NCI-H1092 (cell line): ENCODE results near the gene TIMP3.

ENCODE experiments used
- DNase-seq: peaks from one replicate; lab custom pipeline; 2025; lab: John Stamatoyannopoulos, UW

TIMP3 gene

DNA sequence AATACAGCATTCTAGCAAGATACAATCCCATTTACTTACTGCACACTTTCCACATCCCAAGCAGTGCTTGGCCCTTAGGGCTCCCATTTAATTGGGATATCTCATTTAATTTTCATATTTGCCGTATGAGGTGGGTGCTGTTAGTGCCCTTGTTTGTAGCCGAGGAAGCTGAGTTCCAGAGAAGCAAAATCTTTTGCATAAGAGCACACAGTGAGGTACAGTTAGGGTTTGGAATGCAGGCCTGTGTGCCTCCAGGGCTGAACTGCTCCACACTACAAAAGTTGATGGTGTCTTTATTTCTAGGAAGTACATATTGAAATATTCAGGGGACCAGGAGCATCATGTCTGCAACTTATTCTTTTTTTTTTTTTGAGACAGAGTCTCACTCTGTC lies 15.5 kb upstream of the TIMP3 start:
- DNase-seq: no peak

DNA sequence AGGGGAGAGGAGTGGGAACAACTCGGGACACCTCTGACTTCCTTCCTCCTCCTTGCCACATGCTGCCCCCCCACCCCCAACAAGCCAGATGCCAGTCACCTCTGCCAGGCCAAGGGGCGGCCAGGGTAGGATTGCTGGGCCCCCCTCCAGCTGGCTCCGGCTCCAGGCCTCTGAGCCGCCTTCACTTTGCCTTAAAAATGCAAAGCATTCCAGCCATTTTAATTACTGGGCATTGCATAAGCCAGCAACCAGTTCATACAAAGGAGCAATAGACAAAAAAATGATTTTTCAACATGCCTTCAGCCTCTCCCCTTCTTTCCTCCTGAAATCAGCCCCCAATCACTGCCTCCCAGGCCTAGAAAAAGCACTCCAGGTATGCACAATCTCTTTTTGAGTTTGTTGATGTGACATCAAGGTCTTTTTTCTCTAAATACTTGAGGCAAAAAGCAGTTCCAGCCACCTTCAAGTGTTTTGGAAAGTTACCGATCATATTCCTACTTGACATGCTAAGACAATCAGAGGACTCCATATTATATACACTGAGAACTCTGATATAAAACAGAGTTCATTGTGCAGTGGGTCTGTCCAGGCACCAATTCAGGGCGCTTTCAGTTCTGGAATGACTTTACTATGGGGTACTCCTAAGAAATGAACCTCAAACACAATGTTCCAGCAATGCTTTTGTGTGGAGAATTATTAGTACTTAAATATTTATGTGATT lies 12.4 kb upstream of the TIMP3 start:
- no peak for DNase-seq

DNA sequence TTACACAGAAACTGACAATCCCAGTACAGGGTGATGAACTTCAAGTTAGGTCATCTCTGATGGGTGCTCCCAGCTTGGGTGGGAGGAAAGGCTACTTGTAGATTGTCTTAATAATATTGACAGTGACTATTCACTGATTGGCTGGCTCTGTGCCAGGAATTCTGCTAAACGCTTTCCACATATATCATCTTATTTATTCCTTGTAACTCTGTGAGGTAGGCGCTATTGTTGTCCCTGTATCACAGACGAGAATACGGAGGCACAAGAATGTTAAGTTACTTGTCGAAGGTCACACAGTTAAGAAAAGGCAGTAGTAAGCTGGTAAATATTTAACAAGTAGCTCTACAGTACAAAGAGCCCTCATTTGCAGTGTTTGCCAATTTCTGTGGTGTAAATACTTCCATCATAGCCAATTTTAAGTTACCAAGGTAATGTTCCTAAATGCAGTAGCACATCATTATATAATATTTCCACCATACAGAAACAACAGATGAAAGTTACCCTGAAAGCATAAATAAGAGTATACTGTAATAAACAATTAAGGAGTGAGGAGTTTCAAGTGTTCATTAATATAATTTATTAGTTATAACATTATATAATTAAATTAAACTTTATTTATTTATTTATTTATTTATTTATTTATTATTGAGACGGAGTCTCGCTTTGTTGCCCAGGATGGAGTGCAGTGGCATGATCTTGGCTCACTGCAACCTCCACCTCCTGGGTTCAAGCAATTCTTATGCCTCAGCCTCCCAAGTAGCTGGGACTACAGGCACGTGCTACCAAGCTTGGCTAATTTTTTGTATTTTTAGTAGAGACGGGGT lies 11.5 kb upstream of the TIMP3 start:
- no peak for DNase-seq

DNA sequence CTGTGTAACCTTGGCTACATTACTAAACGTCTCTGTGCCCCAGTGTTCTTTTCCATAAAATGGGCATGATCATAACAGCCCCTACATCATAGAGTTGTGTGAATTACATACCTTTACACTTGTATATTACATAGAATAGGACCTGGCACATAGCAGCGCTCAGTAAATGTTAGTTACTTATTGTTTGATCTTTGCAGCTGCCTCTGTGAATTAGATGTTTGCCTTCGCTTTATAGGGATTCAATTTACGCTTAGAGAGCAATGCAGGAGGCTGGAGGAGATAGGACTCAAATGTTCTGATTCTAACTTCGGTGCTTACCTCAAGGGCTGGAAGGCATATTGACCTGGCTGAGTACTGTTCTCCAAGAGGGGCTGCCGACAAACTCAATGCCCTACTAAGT lies 10.4 kb upstream of the TIMP3 start:
- no peak for DNase-seq

DNA sequence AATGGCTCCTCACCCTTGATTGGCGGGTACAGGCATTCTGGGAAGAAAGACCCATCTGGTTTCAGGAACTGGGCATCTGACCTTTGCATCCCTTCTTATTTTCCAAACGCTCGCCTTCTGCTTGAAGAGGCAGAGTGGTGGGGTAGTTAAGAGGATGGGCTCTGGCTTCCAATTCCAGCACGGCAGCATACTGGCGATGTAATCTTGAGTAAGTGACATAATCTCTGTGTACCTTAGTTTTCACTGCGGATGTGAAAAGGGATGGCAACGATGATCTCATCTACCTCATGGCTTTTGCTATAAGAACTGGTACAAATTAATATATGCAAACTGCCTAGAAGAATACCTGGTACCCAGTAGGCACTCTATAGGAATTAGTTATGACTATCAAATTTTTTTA lies 10.0 kb upstream of the TIMP3 start:
- no peak for DNase-seq

DNA sequence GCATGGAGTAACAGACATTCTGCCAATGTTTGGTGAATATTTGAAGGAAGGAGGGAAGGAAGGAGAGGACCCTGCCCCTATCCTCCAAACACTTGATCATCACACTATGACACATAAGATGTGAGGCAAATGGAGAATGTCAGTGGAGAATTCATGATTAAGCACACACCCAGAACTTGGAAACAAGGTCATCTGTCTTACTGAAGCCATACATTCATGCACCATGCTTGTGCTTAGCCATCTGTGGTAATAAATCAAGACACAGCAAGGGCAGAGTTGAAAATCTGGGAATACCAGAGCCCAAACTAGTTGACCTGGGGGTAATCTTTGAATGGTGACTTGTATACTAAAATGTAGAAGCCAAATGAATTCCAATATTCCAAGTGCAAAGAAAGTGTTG lies 7.9 kb upstream of the TIMP3 start:
- DNase-seq: no peak

DNA sequence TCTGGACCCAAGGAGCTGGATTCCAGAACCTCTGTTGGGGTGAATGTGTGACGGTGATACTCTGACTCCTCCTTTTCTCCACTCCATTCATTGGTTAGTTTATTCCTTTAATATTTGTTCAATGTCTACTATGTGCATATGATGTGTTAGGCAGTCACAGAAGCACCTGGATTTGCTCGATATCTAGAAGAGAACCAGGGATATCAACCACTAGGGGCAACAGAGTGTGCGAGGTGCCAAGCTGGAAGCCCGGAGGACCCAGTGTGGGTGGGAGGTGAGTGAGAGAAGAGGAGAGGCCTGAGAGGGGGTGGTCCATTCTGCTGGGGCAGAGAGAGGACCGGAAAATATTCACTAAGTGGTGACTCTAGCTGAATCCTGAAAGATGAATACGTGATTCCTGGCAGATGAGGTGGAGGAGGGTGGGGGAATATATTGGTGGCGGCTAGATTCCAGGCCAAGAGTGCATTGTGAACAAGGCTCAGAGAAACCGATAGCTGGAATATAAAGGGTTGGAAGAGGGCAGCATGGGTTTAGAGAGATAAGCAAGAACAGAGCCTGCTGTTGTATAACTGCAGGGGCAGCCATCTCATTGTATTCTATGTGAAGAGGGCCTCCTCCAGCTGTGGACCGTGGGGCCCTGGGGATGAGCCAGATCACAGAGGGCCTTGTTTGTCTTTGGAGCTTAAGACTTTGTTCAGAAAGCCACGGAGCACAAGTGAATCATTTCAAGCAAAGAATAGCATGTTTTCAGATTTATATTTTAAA lies 6.9 kb upstream of the TIMP3 start:
- no peak for DNase-seq

DNA sequence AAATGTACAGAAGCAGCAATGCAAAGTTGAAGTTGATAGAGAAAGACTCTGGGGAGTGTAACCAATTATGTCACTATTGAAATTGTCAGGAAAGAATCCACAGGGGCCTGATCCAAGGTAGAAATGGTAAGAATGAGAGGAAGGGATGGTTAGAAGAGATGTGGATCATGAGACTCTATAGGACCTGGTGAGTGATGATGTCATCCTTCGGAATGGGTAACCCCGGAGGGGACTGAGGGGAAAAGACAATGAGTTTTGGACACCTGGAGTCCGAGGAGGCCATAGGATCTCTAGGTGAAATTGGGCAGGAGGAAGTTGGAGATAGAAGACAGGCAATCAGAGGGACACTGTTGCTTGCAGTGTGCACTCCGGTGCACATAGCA lies 6.3 kb upstream of the TIMP3 start:
- DNase-seq: no peak

DNA sequence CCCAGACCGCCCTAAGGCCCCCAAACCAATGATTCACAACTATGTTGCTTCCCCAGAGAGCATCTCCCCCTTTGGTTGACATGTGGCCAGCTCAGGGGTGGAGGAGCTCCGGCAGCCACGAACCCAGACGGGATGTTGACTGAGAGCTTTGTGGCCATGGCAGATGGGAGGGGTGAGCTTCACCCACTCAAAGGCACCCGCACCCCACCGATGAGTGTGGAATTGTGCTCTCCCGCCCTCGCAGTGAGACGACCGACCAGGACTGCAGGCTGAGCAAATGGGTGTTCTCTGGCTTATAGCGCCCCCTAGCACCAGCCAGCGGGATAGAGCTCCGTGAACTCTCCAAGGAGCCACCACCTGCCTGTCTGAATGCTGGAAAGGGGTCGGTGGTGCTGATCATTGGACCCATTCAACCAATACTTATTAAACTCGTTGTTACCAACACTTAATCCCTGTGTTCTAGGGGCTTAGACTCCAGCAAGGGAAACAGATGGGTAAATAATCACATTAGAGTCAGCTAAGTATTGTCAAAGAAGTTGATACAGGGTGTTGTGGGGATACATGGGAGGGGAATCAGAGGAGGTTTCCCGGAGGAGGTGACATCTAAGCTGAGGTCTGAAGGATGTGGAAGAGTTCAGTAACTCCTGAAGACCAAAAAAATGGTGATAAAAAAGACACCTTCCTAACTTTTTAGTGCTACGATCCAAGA lies 4.5 kb upstream of the TIMP3 start:
- DNase-seq: peak; percentile 31

DNA sequence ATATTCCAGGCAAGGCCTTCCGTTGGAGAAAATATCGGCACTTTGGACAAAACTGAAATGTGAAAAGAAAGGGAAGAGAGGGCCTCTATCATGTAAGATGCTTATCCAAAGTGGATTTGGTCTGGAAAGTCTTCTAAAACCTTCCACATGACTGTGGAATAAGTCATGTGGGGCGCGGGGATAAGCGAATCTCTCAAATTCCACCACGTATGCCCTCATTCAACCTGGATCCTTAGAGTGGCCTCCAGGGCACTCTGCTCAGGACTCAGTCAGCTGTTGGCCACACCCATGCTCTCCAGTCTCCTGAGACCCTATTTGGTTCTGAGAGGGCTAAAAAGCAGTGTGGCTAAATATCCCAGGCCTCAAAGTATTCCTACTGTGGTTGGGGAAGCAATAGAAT lies 2.0 kb upstream of the TIMP3 start:
- no peak for DNase-seq

DNA sequence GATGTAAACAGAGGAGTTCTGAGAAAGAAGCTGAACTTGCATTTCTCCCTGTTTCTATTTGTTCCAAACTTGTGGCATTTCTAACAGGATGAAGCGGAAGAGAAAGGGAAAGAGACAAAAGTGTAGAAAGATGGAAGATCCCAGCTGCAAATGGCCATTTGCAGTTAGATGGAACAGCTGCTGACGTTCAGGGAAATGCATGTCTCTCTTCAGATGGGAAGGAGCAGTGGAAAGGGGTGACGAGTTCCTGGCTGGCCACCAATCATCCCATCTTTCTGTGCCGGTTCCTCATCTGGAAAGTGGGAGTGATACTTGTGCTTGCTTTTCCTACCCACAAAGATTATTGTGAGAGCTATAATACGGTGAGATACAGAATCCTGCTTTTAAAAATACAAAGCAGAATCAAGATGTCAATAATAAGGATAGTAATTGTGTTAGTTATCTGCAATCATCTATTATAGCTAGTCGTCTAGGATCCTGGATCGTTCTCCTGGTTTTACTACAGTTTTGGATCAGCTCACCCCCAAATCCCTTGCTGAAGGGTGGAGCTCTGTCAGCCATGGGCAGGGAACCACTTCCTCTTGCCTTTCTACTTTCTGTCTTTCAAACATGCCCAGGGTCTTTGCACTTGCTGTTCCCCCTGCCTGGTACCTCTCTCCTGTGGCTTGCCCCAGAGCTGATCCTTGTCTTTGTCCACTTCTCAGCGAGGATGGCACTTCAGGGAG lies 1.2 kb upstream of the TIMP3 start:
- no peak for DNase-seq

DNA sequence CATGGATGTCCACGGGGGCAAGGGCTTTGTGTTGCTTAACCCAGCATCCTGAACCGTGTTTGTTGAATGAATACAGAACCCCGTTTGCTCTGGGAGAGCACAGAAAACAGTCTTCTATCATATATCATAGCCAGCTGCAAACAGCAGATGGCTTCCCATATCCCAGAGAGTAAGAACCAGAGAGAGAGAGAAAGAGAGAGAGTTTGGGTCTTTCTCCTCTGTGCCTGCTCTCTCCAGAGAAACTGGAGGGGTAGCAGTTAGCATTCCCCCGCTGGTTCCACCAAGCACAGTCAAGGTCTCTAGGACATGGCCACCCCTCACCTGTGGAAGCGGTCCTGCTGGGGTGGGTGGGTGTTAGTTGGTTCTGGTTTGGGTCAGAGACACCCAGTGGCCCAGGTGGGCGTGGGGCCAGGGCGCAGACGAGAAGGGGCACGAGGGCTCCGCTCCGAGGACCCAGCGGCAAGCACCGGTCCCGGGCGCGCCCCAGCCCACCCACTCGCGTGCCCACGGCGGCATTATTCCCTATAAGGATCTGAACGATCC lies 440 bp upstream of the TIMP3 start:
- DNase-seq: no peak

DNA sequence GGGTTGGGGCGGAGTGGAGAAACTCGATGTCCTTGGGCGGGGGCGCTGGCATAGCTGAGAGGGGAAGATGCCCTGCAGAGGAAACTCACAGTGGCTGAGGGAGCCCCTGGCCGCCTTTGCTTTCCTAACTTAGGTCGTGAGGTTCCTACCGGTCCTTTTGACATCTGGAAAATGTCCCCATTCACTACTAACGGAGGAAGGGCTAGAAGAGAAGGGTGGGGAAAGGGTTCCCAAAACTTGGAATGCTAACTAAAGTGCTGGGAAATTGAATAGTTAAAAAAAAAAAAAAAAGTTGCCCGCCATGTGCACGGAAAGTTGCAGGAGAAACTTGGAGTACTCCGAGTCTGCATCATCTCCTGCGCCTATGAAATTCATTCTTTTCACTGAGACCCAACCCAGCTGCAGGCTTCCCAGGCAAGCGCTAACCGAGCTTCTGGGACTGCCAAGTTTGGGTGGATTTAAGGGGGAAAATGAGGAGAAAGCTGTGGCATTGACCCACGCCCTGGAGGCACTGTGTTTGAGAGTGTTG lies 796 bp downstream of the TIMP3 start:
- no peak for DNase-seq

DNA sequence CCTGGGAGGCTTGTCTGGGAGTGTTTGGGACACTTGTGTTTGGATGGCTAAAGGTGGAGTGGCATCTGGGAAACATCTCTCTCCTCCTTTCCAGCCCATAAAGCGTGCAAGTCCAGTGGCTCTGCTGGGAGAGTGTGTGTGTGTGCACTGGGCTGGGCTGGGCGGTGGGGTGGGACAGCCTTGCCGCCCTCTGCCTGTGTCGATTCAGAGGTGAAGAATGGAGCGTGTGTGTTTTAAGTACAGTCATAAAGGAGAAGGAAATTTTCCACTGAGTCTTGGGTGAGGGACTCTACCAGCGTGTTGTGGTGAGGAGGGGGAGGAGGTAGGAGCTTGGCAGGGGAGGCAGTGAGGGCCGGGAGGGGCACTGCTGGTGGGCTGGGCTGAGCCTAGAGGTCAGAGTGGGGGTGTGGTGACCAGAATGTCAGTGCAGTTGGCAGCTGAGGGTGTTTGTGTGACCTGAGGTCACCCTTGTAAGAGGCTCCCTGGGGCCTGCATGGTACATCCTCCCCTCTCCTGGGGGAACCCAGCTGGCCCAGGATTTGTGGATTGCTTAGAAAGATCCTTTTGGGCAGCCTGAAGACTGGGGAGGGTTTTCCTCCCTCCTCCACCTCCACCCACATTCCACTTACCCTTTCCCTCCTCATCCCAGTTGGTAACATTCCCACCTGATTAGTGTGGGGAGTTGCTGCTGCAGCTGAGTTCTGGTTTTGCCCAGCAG lies 1.7 kb downstream of the TIMP3 start:
- DNase-seq: no peak

DNA sequence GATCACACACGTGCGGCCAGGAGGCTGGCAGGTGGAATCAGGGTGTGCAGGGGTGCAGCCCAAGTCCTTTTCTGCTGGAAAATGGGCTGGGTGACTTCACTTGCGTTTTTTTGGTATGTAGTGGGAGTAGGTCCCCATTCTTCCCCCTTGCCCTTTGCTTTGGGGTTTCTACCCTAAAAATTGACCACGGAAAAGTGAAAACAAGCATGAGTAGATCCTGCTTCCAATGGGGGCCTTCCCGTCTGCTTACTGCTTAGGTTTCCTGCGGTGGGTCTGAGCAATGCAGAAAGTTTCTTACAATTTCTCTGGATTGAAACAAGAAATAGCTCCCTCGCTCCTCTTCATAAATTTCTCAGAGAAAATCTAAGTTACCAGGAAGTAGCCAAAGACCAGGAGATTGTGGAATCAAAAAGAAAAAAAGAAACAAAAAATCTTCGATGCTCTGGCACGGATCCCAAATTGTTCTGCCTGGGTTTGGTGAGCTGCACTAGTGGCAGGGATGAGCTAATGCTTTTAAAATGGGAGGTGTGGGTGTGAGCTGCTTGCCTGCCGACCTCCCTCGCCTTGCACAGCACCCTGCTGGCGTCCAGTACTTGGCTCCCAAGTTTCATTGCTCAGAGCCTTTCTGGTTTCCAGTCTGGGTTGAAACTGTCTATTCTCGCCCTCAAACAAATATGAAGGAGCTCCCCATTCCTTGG lies 2.4 kb downstream of the TIMP3 start:
- no peak for DNase-seq

DNA sequence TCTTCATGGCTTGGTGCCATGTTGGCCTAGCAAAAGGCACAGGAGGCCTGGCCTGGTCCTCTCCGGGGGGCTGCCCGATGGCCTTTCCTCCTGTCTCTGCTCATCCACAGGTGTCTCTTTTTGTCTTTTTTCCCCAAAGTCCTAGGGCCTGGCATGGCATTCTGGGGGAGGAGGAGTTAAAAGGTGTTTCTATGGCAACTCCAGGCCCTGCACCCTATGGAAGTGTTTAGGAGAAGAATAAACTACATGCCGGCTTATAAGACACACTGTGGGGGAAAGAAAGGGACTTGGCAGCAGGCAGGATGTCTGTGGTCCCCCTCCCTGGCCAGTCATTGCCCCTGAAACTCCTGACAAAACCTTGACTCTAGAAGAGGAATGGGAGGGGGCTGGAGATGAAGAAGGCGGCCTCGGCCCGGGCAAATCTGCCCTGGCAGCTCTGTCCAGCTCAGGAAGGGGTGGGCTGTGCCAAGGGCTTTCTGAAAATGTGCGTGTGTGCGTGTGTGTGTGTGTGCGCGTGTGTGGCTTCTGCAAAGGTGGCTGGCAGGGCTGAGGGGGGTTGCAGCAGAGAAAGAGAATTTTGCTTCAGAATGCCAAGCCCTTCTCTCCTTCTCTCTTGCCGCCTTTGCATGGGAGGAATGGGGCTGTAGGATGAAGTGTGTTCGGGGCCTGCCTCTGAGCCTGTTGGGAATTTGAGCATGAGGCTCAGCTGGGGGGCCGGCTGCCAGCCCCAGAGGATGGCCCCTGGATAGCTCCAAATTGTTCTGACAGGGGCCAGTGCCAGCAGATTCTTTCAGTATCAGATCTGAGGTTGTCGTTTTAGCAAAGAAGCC lies 3.2 kb downstream of the TIMP3 start:
- DNase-seq: no peak

DNA sequence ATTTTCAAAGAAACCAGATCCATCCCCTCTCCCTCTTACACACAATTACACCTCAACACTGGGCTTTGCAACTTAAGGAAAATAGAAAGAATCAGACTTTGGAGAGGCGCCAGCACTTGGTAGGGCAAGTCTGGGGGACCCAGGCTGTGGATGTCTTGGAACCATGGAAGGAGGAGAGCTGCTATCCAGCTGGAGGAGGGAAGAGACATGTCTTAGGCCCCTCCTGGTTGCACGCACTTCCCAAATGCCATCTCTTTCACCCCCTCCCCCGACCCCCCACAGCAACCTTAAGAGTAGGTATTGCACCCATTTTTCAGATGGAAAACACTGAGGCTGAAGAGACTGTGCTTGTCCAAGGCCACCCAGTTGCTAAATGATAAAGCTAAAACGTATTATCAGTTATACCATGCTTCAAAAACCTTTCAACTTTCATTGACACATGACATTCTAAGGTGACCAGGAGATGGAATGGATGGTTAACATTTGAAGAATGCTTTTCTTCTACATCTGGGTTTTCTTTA lies 3.9 kb downstream of the TIMP3 start:
- DNase-seq: no peak

DNA sequence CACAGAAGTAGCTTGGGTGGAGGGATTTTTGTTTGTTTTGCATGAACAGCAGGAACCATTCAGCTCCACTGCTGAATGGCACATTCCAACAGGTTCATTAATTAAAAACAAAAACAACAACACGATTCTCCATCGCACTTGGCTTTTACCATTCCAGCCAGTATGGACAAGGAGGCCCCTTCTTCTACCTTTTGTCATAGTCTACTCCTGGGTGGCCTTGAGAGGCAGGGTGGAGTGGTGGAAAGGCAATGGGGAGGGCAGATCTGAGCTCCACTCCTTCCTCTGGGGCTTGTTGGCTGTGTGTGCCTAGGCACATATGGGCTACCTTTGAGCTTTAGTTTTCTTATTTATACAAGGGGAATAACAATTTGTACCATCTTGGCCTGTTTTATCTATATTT lies 4.8 kb downstream of the TIMP3 start:
- no peak for DNase-seq

DNA sequence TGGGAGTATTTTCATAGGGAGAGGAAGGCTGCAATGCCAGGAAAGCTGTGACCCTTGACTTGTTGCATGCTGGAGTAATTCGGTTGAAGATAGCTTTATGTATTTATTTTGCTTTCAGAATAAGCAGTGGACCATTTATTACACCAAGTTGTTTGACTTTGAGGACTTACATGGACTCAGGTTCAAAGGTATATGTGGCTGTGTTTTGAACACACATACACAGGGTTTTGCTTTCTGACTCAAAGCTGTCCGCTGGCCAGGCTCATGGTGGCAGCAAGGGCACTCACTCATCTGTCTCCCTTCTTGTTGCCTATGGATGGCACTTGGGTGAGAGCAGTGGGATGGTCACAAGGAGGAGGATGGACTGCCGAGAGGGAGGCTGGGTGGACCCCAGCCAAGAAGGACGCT lies 6.5 kb downstream of the TIMP3 start:
- DNase-seq: no peak
